DMS53 treated with DMSO at 0.1 percent for 48 hours (cell line): Measurements from ENCODE around the gene TTYH3.

Source experiments
- DNase-seq: peaks from one replicate; lab custom pipeline; 2025; ENCODE audit not compliant: unreplicated experiment; lab: John Stamatoyannopoulos, UW

Gene TTYH3

DNA sequence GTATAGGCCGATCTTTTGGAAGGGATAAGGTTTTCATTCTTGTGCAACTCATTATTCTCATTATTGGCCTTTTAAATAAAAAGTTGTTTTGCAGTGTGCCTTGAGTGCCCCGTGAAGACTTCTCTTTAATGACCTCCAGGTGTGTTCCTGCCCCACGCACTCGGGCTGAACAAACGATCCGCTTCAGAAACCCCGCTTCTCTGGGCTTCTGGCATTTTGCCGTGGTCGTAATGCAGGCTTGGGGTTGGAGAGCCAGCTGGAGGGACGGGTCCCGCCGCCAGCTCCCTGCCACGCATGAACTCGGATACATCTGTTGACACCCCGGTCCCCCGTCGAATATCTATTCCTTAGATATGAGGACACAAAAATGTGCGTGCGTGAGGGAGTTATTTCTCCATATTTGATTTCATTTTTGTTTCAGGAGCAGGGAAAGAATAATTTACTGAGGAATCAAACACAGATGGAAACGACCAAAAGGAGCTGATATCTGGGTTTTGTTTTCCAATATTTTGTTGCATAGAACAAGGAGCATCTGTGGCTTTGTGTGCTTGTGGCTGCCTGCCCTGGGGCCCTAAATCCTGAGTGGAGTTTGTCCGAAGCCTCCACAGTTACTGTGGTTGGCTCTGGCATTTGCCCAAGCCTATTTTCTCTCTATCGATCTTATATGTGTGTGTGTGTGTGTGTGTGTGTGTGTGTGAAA is 17.0 kb upstream of the TTYH3 start:
- no peak for DNase-seq

DNA sequence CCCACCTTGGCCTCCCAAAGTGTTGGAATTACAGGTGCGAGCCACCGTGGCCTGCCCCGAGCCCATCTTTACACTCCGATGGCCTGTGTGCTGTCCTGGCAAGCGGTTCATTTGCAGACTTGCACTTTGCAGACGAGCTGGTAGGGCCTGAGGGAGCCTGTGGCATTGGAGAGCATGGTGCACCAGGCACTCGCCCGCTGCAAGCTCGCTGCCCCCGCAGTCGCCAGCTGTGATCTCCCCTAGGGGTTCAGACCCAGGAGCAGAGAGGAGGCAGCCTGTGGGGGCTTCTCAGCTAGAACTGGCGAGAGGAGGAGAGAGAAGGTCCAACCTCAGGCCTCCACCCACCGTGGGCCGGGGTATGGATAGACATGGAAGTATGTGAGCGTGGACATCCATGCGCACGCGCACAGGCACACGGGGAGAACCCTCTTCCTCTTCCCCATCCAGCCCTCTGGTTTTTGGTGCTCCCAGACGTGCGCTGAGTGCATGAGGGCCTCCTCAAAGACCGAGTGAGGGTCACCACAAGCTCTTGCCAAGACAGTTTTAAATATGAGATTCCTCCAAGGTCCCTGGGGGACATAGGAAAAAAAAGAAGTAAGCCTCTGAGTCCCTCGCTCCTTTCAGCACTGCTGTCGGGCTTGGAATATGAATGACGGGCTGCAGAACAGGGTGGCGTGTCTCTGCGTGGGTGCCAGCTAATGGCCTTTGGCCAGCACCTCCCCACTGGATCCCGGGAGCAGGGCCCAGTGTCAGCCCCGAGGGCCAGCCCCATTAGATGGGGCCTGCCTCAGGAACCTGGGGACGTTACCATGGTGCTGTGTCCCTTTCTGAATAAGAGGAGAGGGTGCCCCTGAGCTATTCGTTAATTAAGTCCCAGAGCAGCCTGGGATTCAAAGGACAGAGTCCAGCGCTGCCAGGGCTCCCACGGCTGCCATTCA is 15.1 kb upstream of the TTYH3 start:
- DNase-seq = no peak

DNA sequence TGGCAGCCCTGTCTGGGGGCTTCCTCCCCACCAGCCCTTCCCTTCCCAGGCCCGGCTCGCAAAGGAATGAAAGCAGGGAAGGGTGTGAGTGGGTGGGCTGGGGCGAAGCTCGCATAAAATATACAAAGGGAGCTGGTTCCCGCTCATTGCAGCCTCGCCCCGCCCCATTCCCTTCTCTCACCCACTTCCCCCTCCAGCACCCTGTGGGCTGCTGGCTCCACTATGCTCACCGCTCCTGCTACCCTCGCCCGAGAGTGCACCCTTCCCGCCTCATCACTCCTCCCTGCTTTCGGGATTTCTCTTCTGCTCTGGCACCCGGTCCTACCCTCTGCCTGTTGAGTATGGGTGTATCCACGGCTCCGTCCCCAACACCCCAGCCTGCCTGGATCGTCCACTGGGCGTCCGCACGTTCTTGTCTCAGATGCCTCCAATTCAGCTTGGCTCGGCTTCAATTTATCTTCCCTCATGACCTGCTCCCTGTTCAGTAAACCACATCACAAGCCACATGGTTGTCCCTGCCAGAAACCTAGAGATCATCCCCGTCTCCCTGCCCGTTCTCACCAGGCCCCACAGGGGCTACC is 14.4 kb upstream of the TTYH3 start:
- no peak for DNase-seq

DNA sequence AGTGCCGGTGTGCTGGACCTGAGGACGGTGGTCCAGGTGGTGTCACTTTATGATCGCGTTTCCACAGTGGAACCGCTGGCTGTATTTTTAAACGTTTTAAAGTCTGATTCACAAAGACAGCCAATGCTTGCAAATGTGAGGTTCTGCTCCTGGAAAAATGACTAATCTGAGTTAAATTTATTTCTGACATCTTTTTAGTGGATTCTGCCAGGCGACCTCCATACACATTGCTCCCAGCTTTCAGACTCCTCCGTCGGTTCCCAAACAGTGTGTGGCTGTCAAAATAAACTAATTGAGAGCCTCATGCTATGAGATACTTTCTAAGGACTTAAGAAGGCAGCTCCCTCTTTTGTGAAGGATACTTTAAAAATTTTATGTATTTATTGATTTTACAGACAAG is 12.7 kb upstream of the TTYH3 start:
- no peak for DNase-seq

DNA sequence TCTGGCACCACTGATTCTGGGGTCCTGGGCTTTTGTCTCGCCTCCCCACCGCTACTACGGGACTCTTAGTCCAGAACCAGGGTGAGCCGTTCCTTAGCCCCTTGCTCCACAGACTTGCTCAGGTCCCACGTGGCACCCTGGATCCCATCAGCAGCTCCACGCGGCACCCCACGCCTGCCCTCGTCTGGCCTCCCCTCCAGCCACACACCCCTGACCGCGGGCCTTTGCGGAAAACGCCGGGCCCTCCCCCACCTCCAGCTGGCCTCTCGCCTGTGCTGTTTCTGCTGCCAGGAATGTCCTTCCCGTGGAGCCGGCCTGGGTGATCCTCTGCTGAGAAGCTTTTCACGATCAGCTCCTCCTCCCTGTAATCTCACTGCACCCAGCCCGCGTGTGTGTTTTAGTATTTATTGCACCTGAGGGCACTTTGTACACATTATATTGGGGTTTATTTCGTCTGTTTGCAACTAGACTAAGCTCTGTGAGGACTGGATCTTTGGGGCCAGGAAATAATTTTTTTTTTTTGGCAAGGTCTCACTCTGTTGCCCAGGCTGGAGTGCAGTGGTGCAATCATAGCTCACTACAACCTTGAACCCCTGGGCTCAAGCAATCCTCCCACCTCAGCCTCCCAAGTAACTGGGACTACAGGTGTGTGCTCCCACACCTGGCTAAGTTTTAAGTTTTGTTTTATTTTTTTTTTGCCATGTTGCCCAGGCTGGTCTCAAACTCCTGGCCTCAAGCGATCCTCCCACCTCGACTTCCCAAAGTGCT is 10.5 kb upstream of the TTYH3 start:
- DNase-seq = no peak

DNA sequence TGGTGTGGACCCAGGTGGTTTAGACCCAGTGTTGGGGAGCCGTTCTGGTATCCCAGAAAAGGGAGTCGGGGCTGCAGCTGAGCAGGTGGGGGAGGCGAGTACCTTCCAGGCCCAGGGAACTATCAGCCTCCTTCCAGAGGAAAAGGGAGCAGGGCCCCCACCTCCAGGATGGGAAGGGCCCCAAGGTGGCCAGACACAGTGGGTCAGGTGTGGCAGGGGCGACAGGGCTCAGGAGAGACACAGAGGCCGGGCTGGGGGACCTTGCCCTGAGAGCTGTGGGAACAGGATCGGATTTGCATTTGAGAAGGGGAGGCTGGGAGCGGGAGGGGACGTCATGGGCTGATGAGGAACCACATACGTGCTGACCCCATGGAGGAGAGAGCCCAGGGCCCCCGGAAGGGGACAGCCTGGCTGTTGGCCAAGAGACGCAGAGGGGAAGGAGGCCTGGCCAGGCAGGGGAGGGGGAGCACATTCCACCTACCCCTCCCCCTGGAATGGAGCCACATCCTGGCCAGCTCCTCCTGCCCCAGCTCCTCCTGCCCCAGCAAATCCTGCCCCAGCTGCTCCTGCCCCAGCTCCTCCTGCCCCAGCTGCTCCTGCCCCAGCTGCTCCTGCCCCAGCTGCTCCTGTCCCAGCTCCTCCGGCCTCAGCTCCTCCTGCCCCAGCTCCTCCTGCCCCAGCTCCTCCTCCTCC is 9.7 kb upstream of the TTYH3 start:
- DNase-seq = no peak

DNA sequence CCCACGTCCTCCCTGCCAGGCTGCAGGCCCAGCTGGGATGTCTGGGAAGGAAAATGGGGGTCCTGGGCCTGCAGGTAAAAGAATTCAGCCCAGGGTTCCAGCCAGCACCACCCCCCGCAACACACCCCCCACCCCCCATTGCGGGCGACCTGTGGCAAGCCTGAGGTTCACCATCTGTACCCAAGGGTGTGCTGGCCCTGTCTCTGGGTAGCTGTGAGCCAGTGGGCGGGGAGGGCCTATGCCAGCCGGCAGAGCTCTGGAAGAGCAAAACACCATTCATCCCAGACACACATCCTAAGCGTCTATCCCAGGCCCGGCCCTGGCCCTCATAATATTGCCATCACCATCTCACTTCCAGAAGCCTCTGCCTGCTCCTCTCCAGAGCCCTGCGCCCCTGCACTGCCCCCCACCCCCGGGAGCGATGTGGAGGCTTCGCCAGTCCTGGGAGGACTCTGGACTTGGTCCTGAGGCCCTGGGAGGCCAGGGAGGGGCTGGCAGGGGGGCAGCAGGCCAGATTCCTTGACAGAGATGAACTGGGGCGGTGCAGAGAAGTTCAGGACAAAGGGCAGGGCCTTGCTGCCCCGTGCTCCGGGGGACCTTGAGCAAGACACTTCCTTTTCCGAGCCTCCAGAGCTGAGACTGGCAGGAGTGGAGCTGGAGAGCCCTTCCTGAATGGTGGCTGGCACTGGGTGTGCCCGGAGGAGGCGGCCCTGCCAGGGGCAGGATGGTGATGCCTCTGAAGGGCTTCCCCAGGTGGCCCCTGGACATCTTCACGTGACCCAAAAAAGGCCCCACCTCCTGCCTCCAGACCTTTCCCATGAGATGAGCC is 8.7 kb upstream of the TTYH3 start:
- no peak for DNase-seq

DNA sequence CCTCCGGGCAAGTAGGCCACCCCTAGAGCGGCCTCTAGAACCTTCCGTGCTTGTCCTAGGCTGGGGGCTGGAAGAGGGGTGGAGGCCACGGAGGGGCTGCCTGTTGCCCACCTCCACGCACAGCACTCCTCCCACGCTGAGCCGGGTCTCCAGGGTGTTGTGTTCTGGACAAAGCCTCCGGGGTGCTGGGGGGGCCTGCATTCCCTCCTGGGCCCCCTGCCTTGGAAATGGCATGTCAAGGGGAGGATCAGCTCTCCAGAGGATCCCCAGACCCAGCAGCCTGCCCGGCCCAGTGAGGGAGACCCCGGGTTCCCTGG is 8.1 kb upstream of the TTYH3 start:
- no peak for DNase-seq

DNA sequence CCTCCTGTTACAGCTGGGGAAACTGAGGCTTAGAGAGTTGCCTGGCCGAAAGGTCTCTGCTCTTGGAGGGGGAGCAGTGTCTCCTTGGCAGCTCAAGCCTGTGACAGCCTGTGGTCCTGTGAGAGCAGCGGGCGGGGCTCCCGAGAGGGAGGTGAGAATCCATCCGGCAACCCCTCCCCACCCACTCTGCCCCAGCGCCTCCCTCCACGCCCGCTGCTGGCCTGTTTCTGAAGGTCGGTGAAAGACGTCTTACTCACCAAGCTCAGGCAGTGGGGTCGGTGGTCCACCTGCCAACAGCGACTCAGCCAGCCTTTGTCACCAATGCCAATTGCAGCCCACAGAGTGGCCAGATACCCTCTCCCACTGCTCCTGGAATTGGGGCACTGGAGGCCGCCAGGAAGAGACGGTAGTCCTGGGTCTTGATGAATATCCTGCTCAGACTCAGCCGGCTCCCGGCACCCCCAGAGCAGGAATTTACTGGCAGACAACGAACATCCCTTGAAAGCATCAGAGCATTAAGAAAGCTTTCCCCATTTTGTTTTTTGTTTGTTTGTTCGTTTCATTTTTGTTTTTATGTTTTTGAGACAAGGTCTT is 7.4 kb upstream of the TTYH3 start:
- no peak for DNase-seq

DNA sequence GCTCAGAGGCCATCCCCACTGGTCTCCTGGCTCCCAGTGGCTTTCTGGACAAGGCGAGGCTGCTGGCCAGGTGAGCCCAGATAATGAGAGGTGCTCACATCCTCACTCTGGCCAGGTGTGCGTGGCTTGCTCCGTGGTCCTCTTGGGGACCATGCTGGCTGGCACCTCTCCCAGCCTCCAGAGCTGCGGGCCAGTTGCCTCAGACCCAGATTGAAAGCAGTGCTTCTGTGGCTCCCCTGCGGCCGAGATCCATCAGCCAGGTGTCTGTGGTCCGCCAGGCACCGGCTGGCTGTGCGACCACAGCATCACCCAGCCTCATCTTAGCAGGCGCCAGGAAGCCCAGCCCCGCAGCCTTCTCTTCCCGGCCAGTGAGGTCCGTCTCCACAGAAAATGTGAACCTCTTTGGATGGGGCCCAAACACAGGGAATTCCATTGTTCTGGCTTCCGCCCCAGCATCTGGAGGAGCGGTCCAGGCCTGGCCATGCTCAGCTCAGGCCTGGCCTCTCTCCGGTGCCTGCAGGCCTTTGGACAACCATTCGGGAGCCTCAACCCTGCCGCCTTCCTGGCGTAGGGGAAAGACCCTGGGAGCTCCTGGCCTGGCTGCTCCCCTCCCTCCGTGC is 5.2 kb upstream of the TTYH3 start:
- DNase-seq = no peak

DNA sequence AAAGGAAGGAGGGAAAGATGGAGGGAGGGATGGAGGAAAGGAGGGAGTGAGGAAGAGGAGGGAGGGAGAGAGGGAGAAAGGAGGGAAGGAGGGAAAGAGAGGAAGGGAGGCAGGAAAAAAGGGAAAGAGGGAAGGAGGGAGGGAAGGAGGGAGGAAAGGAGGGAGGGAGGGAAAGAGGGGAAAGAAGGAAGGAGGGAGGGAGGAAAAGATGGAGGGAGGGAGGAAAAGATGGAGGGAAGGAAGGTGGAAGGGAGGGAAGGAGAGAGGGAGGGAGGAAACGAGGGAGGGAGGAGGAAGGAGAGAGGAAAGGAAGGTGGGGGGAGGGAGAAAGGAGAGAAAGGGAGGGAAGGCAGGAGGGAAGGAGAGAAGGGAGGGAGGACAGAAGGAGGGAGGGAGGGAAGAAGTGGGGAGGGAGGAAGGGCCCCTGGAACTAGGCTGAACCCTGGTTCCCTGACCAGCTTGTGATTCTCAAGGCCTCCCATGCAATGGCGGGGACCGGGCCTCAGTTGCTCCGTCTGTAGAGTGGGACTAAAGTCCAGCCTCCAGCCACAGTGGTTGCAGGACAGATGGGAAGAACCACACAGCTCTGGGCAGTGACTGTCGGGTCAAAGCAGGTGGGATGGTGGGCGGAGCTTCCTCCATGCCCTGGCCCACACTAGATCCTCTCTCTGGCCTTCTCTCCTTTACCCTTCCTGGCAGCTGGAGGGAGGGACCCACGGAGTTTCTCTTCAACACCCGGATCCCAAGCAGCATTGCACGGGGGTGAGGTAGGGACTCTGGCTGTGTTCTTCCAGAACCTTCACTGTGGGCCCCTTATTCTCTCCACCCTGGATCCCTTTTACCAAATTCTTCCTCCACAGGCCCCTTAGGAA is 4.3 kb upstream of the TTYH3 start:
- no peak for DNase-seq

DNA sequence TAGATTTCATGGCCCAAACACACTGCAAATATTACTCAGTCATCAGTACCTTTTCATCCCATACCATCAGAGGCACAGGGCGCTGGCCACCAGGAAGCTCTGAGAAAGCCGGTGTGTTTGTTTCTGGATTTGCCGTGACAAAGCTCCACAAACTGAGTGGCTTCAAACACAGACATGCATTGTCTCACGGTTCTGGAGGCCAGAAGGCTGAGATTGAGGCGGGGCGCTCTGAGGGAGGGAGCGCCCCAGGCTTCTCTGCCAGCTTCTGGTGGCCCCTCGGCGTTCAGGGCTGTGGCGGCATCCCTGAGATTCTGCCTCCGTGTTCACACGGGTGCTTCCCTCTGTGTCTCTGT is 3.7 kb upstream of the TTYH3 start:
- peak; percentile 65 for DNase-seq

DNA sequence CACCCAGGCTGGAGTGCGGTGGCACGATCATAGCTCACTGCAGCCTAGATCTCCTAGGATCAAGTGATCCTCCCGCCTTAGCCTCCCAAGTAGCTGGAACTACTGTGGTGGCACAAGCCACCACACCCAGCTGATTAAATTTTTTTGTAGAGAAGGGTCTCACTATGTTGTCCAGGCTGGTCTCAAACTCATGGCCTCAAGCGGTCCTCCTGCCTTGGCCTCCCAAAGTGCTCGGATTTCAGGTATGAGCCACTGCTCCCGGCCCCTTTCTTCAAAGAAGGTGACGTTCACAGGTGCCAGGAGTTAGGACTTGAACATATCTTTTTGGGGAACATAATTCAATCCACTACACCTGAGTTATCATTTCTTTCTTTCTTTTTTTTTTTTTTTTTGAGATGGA is 2.9 kb upstream of the TTYH3 start:
- no peak for DNase-seq

DNA sequence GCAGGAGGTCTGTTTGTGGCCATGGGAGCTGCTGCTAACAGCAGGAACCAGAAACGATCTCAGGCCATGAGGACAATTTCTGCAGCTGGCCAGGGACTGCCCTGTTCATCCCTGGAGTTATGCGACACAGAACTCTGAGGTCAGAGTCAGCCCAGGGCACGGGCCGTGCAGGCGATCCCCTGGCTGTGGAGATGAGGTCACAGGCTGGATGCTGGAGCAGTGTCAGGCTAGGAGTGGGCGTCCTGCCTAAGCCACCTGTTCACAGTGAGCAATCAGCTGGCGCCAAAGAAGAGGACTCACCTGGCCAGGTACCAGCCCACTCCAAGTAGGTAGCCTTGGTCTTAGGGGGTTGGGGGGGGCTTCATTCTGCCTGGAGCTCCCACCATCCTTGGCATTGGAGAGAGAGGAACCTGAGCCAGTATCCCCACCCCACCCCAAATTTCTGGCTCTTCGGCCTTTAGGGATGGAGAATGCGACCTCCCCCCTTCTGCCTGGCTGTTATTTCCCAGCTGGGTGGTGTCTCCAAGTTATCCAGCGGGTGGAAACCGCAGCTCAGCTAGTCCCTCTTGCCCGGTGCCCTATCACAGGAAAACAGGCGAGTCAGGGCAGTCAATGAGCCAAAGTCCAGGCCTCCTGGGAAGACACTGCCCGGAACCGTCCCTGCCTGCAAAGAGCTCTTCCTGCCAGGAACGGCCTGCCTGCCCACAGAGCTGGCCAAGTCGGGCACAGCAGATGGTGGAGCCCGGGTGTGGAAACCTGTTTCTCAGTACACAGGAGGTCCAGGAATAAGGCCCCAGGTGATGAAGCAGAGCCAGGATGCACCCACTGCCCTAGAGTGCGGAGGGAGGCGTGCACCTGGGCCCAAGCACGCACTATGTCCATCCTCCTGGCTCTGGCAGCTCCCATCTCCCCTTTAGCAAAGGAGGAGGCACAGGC is 1.8 kb upstream of the TTYH3 start:
- DNase-seq = peak; percentile 22

DNA sequence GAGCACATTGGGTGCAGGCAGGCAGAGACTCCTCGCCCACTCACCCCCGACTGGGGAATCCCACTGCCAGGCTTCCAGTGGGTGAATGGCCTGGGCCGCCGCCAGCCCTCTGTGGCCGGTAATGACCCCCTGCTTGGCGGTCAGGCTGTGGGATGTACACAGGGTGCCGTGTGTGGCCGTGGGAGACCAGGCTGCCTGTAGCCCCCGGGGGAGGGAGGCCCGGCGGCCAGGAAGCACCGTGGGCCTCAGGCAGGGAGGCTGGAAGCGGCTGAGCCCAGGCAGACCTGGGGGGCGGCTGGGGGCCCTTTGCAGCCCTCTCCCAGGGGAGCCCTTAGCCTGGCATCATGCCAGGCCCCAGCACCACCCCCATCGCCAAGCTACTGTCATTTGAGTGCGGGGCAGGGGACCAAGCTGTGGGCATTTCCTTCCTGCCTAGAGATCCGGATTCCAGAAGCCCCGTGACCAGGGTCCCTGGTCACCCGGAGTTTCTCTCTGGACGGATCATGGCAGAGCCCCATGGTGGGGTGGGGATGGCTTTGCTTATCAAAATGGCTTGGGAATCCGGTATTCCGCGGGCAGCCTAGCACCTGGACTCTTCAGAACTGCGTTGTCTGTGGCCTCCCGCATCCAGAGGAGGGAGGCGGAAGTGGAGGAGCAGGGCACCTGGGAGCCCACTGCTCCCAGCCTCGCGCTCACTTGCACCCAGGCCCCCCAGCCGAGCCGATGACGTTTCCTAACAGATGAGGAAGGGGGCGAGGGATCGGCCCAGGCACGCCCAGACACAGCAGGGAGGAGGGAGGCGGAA is 1.1 kb downstream of the TTYH3 start:
- DNase-seq = no peak

DNA sequence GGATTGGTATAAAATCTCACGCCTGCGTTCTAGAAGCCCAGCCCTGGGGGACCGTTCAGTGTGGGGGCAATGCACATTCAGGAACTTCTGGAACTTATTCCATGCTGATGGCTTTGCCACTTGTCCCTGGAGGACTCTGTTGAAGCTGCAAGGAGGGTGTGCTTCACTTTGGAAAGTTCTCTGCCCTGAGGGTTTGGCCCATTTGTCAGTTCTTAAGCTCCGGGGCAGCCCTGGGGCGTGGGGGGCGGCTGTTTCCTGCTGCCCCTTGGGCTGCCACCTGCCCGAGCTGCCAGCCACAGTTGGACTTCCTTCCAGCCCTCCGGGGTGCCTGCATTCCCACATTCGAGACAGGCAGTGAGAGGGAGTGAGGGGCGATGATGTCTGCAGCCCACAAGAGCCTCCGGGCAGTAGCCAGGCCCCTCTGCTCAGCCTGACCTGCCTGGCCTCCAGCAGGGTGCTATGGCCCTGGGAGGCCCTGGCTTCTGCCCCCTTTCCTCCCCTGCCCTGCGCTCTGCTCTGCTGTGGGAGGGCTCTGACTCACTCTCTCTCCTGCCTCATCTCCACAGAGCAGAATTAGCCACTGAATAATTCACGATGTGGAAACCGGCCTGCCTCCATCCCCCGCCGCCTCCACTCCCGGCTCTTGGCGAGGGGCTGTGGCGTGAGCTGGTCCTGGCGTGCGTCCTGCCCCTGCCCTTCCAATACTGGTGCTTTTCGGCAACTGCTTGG is 1.9 kb downstream of the TTYH3 start:
- no peak for DNase-seq
